Keratinocyte (primary cell): ENCODE data around the gene ISM1.

Experiments
- CTCF ChIP-seq, 3 experiments: IDR thresholded peaks in 1 of 3; conservative IDR thresholded peaks in 1 of 3; optimal IDR thresholded peaks in 1 of 3; 2 replicates in 2 of 3; 3 replicates in 1 of 3; pipeline versions ENCODE3 to v1.5.1; 2011; ENCODE audit warnings: low read length in 3 of 3, mild to moderate bottlenecking in 3 of 3, moderate library complexity in 2 of 3, control low read depth in 1 of 3, inconsistent platforms in 1 of 3; ENCODE audit not compliant: insufficient read depth in 2 of 3; ENCODE audit errors: extremely low read depth in 1 of 3
- EZH2 ChIP-seq: IDR thresholded peaks from one replicate; pipeline ENCODE4 v1.6.1; 2012; ENCODE audit warnings: inconsistent platforms, mild to moderate bottlenecking, low read length, moderate library complexity

DNA sequence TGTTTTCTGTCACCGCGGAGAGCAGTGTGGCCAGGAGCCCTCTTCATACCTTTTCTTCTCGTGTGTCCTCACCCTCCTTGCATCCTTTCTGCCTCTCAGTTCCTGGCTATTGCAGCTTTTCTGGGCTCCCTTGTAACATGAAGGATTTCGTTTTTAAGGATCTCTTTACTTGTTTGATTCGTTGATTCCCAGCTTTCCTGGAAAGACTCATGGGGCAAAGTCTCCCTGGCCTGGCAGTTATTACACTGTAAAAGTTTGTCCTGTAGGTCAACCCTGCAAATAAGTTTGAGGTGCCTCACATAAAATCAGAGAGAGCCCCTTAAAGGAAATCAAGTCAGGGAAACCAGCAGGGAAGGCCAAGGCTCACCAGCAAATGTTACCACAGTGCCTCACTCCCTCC lies 70.1 kb downstream of the ISM1 start:
- TF ChIP-seq CTCF (optimal IDR thresholded peaks at IDR 0.05 in 1 of 3, IDR thresholded peaks at IDR 0.05 in 1 of 3, conservative IDR thresholded peaks at IDR 0.05 in 1 of 3; ENCODE audit: extremely low read depth in 1 of 3, insufficient read depth in 2 of 3, low read length in 3 of 3) (no peak), EZH2 (no peak)
